Measurements from ENCODE around the gene S1PR4. TPM values are rescaled to one million over a fixed set of nuclear protein-coding genes. Genes with fewer than 3 reads are reported as not detected.

S1PR4 gene
- total and polyA plus RNA-seq, 2 of the 8 experiments (the other 6 are each of a cell fraction or from before 2014, with no cell fraction given): not detected

DNA sequence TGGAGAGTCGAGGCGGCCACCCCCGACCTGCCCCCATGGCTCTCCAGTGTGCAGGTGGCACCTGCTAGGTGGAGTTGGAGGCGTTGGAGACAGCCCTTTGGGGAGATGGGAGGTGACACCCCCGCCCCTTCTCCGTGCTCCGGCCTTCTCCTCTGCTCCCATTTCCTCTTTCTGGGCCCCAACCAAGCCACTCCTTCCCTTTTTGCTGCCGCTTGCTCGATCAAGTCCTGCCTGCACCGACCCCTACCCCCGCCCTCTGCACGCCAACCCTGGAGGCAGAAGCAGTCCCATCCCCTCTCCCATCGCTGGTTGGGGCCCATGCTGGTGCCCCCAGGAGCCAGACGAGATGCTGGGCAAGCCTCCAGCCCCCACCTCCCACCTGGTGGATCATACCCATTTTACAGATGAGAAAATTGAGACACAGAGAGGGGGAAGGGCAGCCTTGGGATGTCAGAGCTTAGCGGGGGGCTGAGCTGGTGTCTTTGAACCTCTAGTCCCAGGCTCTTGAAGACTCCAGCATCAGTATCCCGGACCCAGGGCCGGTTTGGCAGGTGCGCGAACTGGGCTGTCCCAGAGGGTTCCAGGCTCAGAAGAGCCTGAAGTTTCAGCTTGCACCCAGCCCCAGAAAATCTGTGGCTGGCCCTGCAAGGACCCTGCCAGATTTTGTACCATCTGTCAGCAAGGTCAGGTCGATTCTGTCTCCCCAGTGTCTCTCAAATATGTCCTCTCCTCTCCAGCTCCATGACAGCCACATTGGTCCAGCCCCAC, 32.5 kb upstream of the S1PR4 start:
- H3K27ac ChIP-seq (ENCODE audit: low read depth, low read length): no peak overlapping the region
- ChIA-PET CTCF (ENCODE audit: partially characterized antibody) (interaction anchor here (0.7 to 12.0 kb wide), 12 partner anchors 9 to 184 kb away, joined by 3 to 166 read pairs (median 4); no protein-coding TSS in a partner anchor), POLR2A (ENCODE audit: partially characterized antibody) (interaction anchor here (1.0 kb wide), 1 partner anchor 14 kb away, joined by 4 read pairs; no protein-coding TSS in a partner anchor)

More for the DNA sequence above, 32.5 kb upstream of the S1PR4 start:
- Histone ChIP-seq H4K8ac (ENCODE audit: extremely low read depth, insufficient read depth, low read length) (no peak overlapping the region), H3K18ac (ENCODE audit: extremely low read depth, low read length) (no peak overlapping the region), H2AFZ (ENCODE audit: low read length) (no peak overlapping the region), H2AK5ac (ENCODE audit: low read depth, low read length) (no peak overlapping the region), H3K36me3 (ENCODE audit: control insufficient read depth in 2 of 4, insufficient read depth in 4 of 4, low read length in 3 of 4) (no peaks in the 10 kb centered on the region), H3K79me2 (ENCODE audit: control insufficient read depth in 1 of 2, insufficient read depth in 2 of 2, low read length in 2 of 2) (no peaks in the 10 kb centered on the region), H4K91ac (replicated peaks; ENCODE audit: insufficient read length, low read length) (no peak overlapping the region), H3K23ac (ENCODE audit: insufficient read length) (no peak overlapping the region), H2BK120ac (replicated peaks; ENCODE audit: low read depth, low read length) (no peak overlapping the region), H3K4me2 (ENCODE audit: insufficient read depth in 1 of 2, low read depth in 2 of 2, low read length in 2 of 2) (no peak overlapping the region), H4K5ac (ENCODE audit: insufficient read length, low read depth, low read length) (no peak overlapping the region), H3K56ac (replicated peaks; ENCODE audit: insufficient read length, low read depth, low read length) (no peak overlapping the region), H3K79me1 (ENCODE audit: low read depth, low read length) (no peaks in the 10 kb centered on the region), H2BK5ac (ENCODE audit: low read depth, low read length) (no peak overlapping the region), H3K9ac (replicated peaks in 1 of 4; ENCODE audit: extremely low read depth in 1 of 4, low read depth in 3 of 4, low read length in 3 of 4) (no peak overlapping the region), H3K4ac (replicated peaks; ENCODE audit: insufficient read length, low read depth, low read length) (no peak overlapping the region), H3K4me1 (replicated peaks in 1 of 4; ENCODE audit: control insufficient read depth in 3 of 4, insufficient read depth in 4 of 4, low read length in 3 of 4) (peaks cover 0 to 5% (median 2%) of the 10 kb centered on the region in 4 experiments; a peak in 1 of 7 replicates), H2BK12ac (ENCODE audit: low read depth, low read length) (no peak overlapping the region), H2BK20ac (ENCODE audit: low read length) (no peak overlapping the region), H3K4me3 (ENCODE audit: extremely low read depth in 1 of 4, insufficient read depth in 2 of 4, low read depth in 3 of 4, low read length in 4 of 4) (no peak overlapping the region), H2BK15ac (ENCODE audit: low read length) (no peak overlapping the region), H4K20me1 (replicated peaks in 1 of 2; ENCODE audit: control insufficient read depth in 1 of 2, insufficient read depth in 2 of 2, low read length in 2 of 2) (peaks cover 0 to 3% of the 10 kb centered on the region in 2 experiments), H3K23me2 (ENCODE audit: low read depth, low read length) (no peaks in the 10 kb centered on the region), H3K14ac (ENCODE audit: insufficient read length) (no peak overlapping the region), H3K9me3 (ENCODE audit: insufficient read depth in 2 of 2, low read depth in 1 of 2, low read length in 1 of 2) (no peaks in the 10 kb centered on the region), H3K27me3 (replicated peaks in 1 of 4; ENCODE audit: control insufficient read depth in 3 of 4, extremely low read depth in 1 of 4, insufficient read depth in 3 of 4, low read length in 3 of 4) (no peaks in the 10 kb centered on the region; a peak in 1 of 7 replicates)
- 78% methylated on average over 17 of the region's 20 CpGs; no CpG with 5 or more reads in 1 of the 2 experiments for WGBS, 2 experiments (ENCODE audit: extremely low coverage in 1 of 2, insufficient coverage in 1 of 2, insufficient read length in 1 of 2, insufficient replicate concordance in 2 of 2, low coverage in 1 of 2, low lambda C conversion rate in 2 of 2, missing lambda C conversion rate in 1 of 2)
- FAIRE-seq (no peak), DNase-seq (ENCODE audit: low read depth in 1 of 2, low spot score in 2 of 2) (no peak)
- TF ChIP-seq KDM4A (IDR thresholded peaks at IDR 0.05; ENCODE audit: low read depth, low read length, severe bottlenecking) (no peak), GABPA (IDR thresholded peaks at IDR 0.05; ENCODE audit: borderline replicate concordance, insufficient read depth, low read length) (no peak), TAF7 (optimal IDR thresholded peaks at IDR 0.05; ENCODE audit: borderline replicate concordance, low read depth, low read length) (no peak), SIN3A (conservative IDR thresholded peaks at IDR 0.05 in 1 of 2, IDR thresholded peaks at IDR 0.05 in 1 of 2; ENCODE audit: low read depth in 1 of 2, low read length in 2 of 2) (no peak)
- TF ChIP-seq, protein P1, sequence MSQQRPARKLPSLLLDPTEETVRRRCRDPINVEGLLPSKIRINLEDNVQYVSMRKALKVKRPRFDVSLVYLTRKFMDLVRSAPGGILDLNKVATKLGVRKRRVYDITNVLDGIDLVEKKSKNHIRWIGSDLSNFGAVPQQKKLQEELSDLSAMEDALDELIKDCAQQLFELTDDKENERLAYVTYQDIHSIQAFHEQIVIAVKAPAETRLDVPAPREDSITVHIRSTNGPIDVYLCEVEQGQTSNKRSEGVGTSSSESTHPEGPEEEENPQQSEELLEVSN (IDR thresholded peaks at IDR 0.05): no peak
